ENCODE measurements around the gene GRM5.
"Not testable (repeated sequence)": the region's sequence is repeated elsewhere in the genome, so short reads cannot be mapped to it uniquely, and the experiment has no call there.

GRM5 gene

DNA sequence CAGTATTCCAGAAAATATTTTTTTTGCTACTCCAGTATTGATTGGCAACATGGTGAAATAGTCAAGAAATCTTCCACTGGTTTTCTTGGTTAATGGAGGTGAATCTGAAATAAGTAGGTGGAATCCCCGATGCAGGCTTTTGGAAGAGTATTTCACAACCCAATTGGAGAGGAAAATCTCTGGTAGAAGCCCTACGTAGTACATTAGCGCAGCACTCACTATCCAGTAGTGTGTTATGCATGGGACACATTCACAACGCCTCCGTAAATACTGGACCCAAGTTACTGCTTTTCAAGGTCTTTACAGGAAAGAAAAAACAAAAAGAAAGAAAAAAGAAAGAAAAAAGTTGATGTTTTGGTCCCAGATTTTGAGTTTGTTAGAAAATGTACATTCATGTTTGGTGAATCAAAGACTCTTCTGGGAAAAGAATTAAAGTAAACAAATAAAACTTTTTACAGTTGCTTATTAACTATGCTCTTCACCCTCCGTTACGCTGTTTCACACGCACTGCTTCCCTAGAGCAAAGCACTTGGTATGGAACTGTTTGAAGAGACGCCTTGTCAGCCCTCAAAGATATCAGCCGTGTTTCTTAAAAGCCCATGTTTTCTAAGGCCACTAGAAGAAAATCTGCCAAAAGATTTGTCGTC, 557.9 kb downstream of the GRM5 start:
- no peak for DNase-seq (ENCODE audit: low read depth in 2 of 2)

DNA sequence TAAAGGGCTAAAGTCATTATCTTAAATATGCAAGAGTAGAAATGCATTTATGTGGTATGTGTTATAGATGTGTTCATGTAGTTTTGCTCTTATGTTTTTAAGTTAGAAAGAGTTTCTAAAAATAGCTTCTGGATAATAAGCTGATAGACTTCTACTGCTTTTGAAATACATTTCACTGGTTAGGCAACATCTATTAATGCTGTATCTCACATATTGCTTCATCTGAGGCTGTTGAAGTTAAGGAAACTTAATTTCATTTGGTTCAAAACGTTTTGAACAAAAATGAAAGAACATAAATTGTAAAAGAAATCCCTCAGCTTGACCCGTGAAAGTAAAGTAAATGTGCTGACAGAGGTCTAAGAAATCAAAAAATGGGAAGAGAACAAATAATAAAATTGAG, 564.2 kb downstream of the GRM5 start:
- DNase-seq (ENCODE audit: low read depth in 2 of 2) = no peak

DNA sequence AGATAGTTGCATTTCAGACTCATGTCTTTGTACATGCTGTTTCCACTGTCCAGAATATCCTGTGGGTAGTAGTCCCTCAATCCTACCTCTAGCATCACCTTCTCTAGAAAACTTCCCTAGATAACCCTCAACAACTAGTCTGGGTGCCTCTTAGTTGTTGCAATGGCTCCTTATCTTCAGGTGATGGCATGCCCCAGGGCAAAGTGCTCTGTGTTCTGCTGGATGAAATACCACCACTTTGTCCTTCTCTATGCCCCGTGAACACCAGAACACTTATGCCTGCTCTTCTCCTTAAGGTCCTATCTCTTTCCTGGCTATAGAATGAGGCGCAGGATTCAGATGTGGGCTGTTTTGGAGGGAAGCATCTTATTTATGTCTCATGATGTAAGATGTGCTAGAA, 569.9 kb downstream of the GRM5 start:
- DNase-seq (ENCODE audit: low read depth in 2 of 2) = no peak

DNA sequence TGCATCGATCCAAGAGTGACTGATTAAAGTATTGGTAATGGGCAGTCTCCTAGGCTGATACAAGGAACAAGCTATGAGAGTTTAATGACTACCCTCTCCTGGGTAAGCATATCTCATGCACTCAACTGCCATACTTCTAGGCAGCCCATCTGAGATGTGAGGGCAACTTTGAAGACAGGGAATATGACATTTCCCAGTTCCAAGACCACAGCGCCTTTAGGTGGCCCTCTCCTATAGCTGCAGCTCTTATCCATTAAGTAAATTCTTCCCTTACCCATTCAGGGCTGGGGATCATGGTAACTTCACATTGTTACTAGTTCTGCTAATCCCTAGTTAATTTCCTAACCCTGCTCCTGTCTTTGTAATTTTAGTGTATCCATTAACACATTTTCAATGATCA, 570.9 kb downstream of the GRM5 start:
- DNase-seq (ENCODE audit: low read depth in 2 of 2) = no peak

DNA sequence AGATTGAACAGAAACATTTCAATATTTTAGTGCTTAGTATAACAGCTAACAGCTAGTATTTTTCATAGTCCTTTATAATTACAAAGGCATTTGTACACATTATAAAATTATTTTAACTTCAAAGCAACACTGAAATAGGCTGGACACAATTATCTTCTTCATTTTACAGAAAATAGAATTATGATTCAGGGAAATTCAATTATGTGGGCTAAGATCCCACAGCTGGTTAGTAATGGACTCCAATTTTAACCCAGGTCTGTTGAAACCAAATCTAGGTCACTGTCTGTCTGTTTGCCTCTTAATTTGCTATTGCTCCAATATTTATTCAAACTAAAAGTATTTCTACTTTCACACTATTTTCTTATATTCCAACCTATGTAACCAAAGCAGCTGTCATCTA, 574.1 kb downstream of the GRM5 start:
- DNase-seq (ENCODE audit: low read depth in 2 of 2) = no peak

DNA sequence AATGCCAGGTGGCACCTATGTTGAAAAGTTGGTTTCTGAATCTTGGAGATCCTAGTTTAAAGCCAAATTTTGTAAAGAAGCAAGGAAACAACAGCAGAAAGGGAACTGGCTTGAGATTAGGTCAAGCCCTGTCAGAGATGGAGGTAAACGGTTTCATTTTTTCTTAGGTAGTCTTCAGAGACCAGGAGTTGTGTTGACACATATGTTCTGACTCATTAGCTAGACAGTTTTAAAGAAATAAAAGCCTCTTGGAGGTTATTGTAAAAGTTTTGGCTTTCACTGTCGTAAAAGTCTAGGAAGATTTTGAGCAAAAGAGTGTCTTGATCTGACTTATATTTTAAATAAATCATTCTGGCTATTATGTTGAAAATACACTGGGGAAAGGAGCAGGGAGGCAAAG, 576.8 kb downstream of the GRM5 start:
- no peak for DNase-seq (ENCODE audit: low read depth in 2 of 2)

DNA sequence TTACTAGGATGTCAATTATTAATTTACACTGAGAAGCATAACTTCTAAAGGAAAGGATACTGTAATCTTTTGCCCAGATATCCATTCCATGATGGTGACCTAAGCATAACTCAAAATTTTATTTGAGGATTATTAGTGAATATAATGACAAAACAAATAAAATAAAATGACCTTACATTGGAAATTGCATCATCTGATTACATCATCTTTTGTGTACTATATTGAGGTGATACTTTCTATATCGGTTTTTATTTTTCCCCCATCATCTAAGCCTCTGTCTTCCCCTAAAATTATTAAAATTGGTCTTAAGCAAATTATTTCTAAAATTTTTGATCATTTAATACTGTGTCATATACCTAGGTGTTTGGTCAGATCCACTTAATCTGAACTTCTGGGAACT, 578.1 kb downstream of the GRM5 start:
- DNase-seq (ENCODE audit: low read depth in 2 of 2) = no peak

DNA sequence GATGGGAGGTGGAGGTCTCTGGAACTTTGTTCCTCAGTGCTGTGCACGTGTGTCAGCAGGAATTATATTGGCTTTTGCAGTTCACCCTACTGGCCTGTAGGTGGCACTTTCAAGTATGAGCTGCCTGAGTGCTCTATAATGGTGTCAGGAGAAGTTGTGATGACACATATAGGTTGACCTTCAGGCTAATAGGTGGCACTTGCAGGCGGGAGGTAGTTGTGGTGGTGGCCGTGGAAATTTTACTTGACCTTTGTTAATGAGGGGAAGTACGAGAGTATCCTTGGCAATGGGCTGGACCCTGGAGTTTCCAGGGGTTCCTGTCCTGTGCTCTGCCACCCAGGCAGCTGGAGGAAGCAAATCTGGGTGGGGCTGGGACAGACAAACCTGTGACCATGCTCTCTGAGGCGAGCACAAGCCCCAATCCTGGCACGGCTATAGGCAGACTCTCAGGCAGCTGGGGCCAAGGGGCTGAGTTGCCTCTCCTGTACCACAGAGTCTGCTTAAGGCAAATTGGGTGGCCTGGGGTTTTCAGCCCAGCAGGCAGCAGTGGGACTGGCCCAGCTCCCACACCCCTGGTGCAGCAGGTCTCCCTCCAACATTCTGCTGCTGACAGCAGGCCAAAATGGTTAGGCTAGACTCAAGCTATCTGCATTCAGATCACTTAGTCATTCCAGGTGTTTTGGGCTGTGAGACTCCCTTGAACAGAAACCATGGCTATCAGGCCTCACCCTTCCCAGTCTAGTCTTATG, 580.7 kb downstream of the GRM5 start:
- DNase-seq (ENCODE audit: low read depth in 2 of 2) = no peak

DNA sequence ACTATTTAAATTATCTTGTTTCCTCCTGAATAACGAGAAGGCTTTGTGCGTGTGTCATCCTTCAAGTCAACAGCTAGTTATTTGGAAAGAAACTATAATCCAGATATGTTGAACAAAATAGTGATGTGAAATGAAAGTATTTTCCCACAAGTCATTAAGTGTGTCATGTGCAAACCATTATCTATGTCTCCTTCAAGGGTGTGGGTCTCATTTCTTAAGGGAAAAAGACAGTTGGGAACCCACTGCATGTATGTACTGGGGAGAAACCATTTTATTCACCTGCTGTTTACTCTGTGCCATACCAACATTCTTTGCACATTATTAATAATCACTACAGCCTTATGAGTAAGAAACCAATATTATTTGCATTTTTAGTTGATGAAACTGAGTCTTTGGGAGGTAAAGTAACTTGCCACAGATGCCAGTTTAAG, 582.9 kb downstream of the GRM5 start:
- no peak for DNase-seq (ENCODE audit: low read depth in 2 of 2)

DNA sequence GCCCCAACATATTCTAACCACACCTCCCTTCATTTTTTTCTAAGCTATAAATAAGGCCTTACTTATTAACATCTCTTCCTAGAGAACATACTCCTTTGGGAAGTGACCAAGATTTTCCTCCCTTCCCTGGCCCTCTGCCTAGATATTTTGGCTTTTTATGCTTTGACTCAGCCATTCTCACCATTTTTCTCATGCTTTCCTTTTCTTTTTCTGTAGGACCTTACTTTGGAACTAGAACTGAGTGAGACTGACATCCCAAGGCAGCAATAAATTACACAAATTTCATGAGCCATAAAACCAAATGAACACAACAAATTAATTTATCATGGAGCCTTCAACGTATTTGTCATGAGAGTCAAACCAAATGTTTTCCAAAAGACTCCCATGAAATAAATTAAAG, 585.6 kb downstream of the GRM5 start:
- no peak for DNase-seq (ENCODE audit: low read depth in 2 of 2)

DNA sequence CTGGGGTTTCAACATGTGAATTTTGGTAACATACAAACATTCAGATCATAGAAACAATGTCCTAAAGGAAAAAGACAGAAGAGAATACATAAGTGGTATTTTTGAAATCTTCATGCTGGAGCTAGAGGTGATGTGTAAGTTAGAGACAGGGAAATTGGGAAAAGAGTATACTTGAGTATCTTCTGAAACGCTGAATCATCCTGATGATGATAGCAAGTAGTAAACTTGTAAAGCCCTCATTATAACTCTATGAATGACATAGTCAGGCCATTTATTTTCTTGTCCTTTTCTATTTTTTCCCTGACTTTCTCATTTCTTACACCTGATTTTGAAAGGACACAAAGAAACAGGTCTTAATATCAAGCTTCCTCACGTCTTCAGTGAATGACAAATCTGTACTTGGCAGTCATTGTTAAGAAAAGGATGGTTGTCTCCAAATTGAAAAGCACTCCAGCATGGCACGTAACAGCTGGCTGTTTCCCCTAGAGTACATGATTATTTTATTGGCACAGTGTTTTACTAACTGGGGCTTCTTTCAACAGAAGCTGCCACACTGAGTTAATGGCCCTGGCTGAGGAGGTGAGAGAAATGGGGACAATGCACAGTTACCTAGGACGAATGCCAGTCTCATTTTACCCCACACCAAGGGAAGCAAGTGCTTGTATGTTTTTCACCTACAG, 587.5 kb downstream of the GRM5 start:
- DNase-seq (ENCODE audit: low read depth in 2 of 2) = no peak

DNA sequence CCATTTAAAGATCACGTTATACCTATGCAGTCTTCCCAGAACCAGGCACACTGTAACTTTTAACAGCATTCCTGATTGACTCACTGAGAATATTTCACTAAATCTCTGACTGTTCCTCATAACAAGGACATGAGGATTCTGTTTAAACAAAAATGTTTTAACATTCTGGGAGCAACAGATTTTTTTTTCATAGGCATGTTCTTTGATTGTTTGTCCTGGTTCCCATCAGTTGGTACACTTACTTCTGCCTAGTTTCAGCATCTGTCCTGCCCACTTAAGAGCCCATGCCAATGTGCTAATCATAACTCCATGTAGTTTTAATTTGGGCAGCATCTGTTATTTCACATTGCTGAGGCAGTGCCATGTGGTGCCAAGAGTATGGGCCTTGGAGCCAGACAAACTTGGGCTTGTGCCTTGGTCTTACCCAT, 589.8 kb downstream of the GRM5 start:
- DNase-seq (ENCODE audit: low read depth in 2 of 2) = no peak

DNA sequence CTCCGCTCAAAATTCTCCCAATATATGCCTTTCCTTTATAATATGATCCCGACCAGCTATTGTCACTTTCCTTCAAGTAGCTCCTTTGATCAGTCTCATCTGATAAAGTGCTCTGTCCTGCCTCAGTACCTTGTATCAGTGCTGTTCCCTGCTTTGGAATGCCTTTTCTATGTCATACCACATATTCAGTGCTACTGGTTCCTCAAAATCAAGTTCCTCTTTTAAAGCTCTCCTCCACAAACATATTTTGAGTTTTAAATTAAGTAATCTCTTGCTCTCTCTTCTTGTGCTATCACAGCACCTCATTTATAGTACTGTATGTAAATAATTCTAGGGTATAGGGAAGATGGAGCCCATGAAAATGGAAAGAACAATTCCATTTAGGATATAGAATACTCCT, 591.1 kb downstream of the GRM5 start:
- DNase-seq (ENCODE audit: low read depth in 2 of 2) = no peak

DNA sequence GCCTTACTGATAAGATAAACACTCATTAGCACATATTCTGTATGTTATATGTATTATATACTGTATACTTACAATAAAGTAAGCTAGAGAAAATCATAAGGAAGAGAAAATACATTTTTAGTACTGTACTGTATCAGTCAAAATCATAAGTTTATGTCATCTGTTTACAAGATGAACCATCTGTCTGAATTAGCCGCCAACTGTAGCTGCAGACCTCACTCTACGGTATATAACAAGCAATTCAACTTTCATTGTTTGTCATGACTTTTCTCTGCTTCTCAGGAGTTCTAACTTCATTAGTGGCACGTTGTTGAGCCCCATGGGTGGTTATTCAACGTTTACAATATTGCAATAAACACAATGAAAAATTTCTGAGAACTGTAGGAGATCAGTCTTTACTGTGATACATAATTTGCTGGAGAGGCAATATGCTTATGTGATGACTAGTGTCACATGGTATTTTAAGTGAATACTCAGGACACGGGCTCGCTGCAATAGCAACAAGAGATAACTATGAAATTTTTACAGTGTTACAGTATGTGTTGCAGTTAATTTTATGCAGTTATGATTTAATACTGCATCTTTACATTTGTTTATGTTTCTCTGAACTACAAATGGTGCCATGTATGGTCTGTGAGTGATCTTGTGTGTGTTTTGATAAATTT, 596.1 kb downstream of the GRM5 start:
- DNase-seq (ENCODE audit: low read depth in 2 of 2) = no peak

DNA sequence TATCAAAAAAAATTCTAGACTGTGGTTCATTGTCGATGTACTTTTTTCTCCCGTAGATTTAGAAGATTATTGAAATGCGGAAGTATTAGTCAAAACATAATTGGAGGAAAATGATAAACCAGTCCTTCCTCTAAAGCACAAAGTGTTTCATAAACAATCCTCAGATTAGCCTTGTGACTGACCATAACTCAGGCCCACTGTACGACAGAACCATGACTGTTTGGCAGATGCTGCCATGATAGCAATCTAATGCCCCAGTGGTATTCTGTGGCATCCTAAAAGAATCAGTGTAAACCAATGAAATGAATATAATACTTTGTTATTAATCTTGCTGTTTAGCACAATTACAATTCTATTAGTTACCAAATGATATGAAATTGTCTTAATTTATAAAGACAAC, 601.3 kb downstream of the GRM5 start:
- DNase-seq (ENCODE audit: low read depth in 2 of 2) = no peak

DNA sequence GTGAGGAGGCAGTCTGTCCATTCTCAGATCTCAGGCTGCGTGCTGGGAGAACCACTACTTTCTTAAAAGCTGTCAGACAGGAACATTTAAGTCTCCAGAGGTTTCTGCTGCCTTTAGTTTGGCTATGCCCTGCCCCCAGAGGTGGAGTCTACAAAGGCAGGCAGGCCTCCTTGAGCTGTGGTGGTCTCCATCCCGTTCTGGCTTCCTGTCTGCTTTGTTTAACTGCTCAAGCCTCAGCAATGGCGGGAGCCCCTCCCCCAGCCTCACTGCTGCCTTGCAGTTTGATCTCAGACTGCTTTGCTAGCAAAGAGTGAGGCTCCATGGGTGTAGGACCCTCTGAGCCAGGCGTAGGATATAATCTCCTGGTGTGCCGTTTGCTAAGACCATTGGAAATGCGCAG, 602.5 kb downstream of the GRM5 start:
- DNase-seq (ENCODE audit: low read depth in 2 of 2) = not testable (repeated sequence)

DNA sequence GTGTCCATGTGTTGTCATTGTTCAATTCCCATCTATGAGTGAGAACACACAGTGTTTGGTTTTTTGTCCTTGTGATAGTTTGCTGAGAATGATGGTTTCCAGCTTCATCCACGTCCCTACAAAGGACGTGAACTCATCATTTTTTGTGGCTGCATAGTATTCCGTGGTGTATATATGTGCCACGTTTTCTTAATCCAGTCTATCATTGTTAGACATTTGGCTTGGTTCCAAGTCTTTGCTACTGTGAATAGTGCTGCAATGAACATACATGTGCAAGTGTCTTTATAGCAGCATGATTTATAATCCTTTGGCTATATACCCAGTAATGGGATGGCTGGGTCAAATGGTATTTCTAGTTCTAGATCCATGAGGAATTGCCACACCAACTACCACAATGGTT, 607.7 kb downstream of the GRM5 start:
- DNase-seq (ENCODE audit: low read depth in 2 of 2) = not testable (repeated sequence)

DNA sequence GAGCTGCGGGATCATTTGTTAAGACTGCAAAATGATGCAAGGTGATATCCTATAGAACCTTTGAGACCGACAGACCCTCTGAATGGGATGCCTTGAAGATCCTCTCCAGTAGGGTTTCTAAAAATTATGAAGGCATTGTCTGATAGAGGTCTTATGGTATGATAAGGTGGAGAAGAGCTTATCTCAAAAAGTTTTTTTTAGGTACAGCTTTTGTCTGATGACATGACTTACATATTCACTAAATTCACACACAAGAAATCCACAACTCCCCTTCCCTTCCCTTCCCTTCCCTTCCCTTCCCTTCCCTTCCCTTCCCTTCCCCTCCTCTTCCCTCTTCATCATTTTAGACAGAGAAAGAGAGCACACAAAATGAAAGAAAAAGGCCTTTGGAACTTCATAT, 609.8 kb downstream of the GRM5 start:
- no peak for DNase-seq (ENCODE audit: low read depth in 2 of 2)

DNA sequence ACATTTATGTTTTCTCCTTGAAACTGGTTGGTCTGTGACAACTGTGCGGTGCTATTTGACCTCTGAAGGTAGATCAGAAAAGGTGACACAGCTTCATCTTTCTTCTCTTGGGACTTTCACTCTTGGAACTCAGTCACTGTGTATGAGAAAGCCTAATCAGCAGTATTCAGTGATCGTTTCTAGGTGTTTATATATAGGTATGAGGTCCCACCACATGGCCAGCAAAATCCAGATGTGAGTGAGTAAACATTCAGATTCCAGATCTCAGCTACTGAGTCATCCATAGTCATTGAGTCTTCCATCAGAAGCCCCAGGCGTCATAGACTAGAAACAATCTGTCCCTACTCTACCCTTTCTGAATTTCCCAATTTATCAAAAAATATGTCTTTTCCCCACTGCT, 610.9 kb downstream of the GRM5 start:
- DNase-seq (ENCODE audit: low read depth in 2 of 2) = no peak
